Prostate gland (tissue), 2 donors: ENCODE data around the gene GTF2IRD1. TPM values are rescaled to one million over a fixed set of nuclear protein-coding genes. Genes with fewer than 3 reads are reported as not detected.
"Not testable (repeated sequence)": the region's sequence is repeated elsewhere in the genome, so short reads cannot be mapped to it uniquely, and the experiment has no call there.

ENCODE experiments used
- DNase-seq: peaks from one replicate; pipeline ENCODE4 v3.0.0-alpha.2; 2019; ENCODE audit warnings: low spot score
- H3K27ac ChIP-seq, 2 donors: fragments of 200-600 bp; sonication (generic); 2 replicates each; pipeline ENCODE4 v1.5.1; 2017 to 2019
- H3K27me3 ChIP-seq: fragments of 200-600 bp; sonication (generic); replicated peaks from 2 replicates; pipeline ENCODE4 v1.5.1; 2019; ENCODE audit not compliant: insufficient read depth
- H3K36me3 ChIP-seq, 2 donors: fragments of 200-600 bp; sonication (generic); 1 replicate in 1 of 2; 2 replicates in 1 of 2; pipeline versions ENCODE4 v1.5.1 to v1.8.1; 2017 to 2019
- H3K4me1 ChIP-seq: fragments of 200-600 bp; sonication (generic); replicated peaks from 2 replicates; pipeline ENCODE4 v1.5.1; 2019
- H3K4me3 ChIP-seq, 2 donors: fragments of 200-600 bp; sonication (generic); 2 replicates each; pipeline ENCODE4 v1.5.1; 2017 to 2019
- H3K9me3 ChIP-seq: fragments of 200-600 bp; sonication (generic); 2 replicates; pipeline ENCODE4 v1.5.1; 2017
- CTCF ChIP-seq, 4 experiments: fragments of 200-600 bp in 2 of 4; fragments of 450-650 bp in 2 of 4; sonication (generic) in 2 of 4; IDR thresholded peaks; 1 replicate in 3 of 4; 2 replicates in 1 of 4; pipeline ENCODE4 v1.5.1; 2016 to 2019; ENCODE audit warnings: antibody characterized with exemption in 4 of 4, mild to moderate bottlenecking in 2 of 4, moderate library complexity in 2 of 4
- POLR2A ChIP-seq: fragments of 450-650 bp; IDR thresholded peaks from one replicate; pipeline ENCODE4 v1.6.1; 2016; ENCODE audit warnings: antibody characterized with exemption, mild to moderate bottlenecking
- POLR2AphosphoS5 ChIP-seq: sonication (generic); formaldehyde crosslinking; IDR thresholded peaks from one replicate; pipeline ENCODE4 v1.6.1; 2017; ENCODE audit warnings: antibody characterized with exemption
- WGBS: methylation state at CpG from one replicate; pipeline ENCODE4 v1.1.5; 2018; 5-methylcytosine and 5-hydroxymethylcytosine counted together
- intact Hi-C: fragments of 100-400 bp; cut with DNase I; formaldehyde crosslinking; loops from one replicate; pipeline ENCODE4 v1.14.2; 2022
- total RNA-seq, 2 donors: library from RNA; depleted of rRNA; stranded (reverse); fragments of >200 nt; gene quantifications; one replicate each; pipeline ENCODE4 v1.1.0, GENCODE V29; 2016

GTF2IRD1 gene
- total RNA-seq, 2 donors from 2014 or later: 24.0 to 36.6 TPM

GRCh38 chr7:74560086-74560719 lies 106.5 kb downstream of the GTF2IRD1 start:
- TF ChIP-seq POLR2AphosphoS5: no peak
- no peak for TF ChIP-seq POLR2A
- H3K27ac ChIP-seq: no peak overlapping the region
- no peaks in the 10 kb centered on the region for H3K27me3 ChIP-seq
- H3K4me1 ChIP-seq: no peaks in the 10 kb centered on the region
- no peaks in the 10 kb centered on the region for H3K9me3 ChIP-seq
- no peak overlapping the region for H3K4me3 ChIP-seq
- intact Hi-C loops: loop anchor here (5.0 to 10.0 kb wide), 2 partner anchors 115 to 143 kb away; no protein-coding TSS in a partner anchor
- no peak for DNase-seq
- H3K36me3 ChIP-seq: peaks cover 4% of the 10 kb centered on the region in 2 donors
- WGBS: 92% methylated on average over 5 of the region's 5 CpGs

GRCh38 chr7:74561898-74562613 lies 108.3 kb downstream of the GTF2IRD1 start:
- Histone ChIP-seq H3K9me3 (no peaks in the 10 kb centered on the region), H3K36me3 (peaks cover 4% of the 10 kb centered on the region in 2 donors), H3K27ac (no peak overlapping the region), H3K4me1 (no peaks in the 10 kb centered on the region), H3K4me3 (no peak overlapping the region), H3K27me3 (no peaks in the 10 kb centered on the region)
- TF ChIP-seq CTCF (IDR thresholded peaks at IDR 0.05) (no peak), POLR2AphosphoS5 (no peak), POLR2A (no peak)
- no peak for DNase-seq
- WGBS: 87% methylated on average over 12 of the region's 12 CpGs
- intact Hi-C loops: loop anchor here (5.0 to 10.0 kb wide), 2 partner anchors 117 to 145 kb away; no protein-coding TSS in a partner anchor

- WGBS: 96% methylated on average over 6 of the region's 6 CpGs
These were observed 109.9 kb downstream of the GTF2IRD1 start for GRCh38 chr7:74563639-74564038.

GRCh38 chr7:74567318-74567668 lies 113.6 kb downstream of the GTF2IRD1 start:
- Histone ChIP-seq H3K4me3 (no peak overlapping the region), H3K36me3 (no peaks in the 10 kb centered on the region), H3K27ac (no peak overlapping the region), H3K9me3 (no peaks in the 10 kb centered on the region), H3K4me1 (no peaks in the 10 kb centered on the region), H3K27me3 (no peaks in the 10 kb centered on the region)
- TF ChIP-seq POLR2A (no peak), POLR2AphosphoS5 (no peak), CTCF (IDR thresholded peaks at IDR 0.05) (no peak)
- 90% methylated on average over 2 of the region's 2 CpGs for WGBS
- DNase-seq: no peak
- intact Hi-C loops: loop anchor here (10.0 kb wide), 1 partner anchor 122 kb away; no protein-coding TSS in a partner anchor

More at GRCh38 chr7:74563639-74564038, 109.9 kb downstream of the GTF2IRD1 start:
- H3K27ac ChIP-seq, H3K36me3 ChIP-seq, H3K27me3 ChIP-seq, H3K4me3 ChIP-seq, H3K9me3 ChIP-seq, H3K4me1 ChIP-seq, DNase-seq: not testable (repeated sequence)
- intact Hi-C loops: loop anchor here (5.0 to 10.0 kb wide), 2 partner anchors 119 to 146 kb away; no protein-coding TSS in a partner anchor

- H3K27ac ChIP-seq: no peak overlapping the region
- H3K4me1 ChIP-seq: no peaks in the 10 kb centered on the region
- H3K27me3 ChIP-seq: no peaks in the 10 kb centered on the region
- WGBS: 77% methylated on average over 5 of the region's 5 CpGs
- TF ChIP-seq POLR2AphosphoS5 (no peak), POLR2A (no peak), CTCF (IDR thresholded peaks at IDR 0.05) (no peak)
- DNase-seq: no peak
- no peak overlapping the region for H3K4me3 ChIP-seq
- H3K9me3 ChIP-seq: no peaks in the 10 kb centered on the region
- H3K36me3 ChIP-seq: no peaks in the 10 kb centered on the region
- intact Hi-C loops: loop anchor here (10.0 kb wide), 1 partner anchor 124 kb away; no protein-coding TSS in a partner anchor
These were observed 115.0 kb downstream of the GTF2IRD1 start for GRCh38 chr7:74568658-74569057.
